Activated CD4-positive, alpha-beta T cell treated with anti-CD3 and anti-CD28 coated beads, Interleukin-2, Interleukin-4, amounts not matched to agents 100 ng/mL and 50 ng/mL, durations not matched to agents 16 hours and 8 hours (primary cell): ENCODE data around the gene TGFB2.
"Not testable (repeated sequence)": the region's sequence is repeated elsewhere in the genome, so short reads cannot be mapped to it uniquely, and the experiment has no call there.

Source experiments
- DNase-seq: peaks from one replicate; pipeline ENCODE4 v3.0.0-alpha.2; 2020; ENCODE audit warnings: low spot score

The TGFB2 gene

GRCh38 chr1:218344814-218345672 is at the start of gene TGFB2:
Gene TGFB2, plus strand, starts transcription at chr1:218345336. Its CDS starts 1,366 bp downstream, at chr1:218346702.
- DNase-seq: no peak

DNA sequence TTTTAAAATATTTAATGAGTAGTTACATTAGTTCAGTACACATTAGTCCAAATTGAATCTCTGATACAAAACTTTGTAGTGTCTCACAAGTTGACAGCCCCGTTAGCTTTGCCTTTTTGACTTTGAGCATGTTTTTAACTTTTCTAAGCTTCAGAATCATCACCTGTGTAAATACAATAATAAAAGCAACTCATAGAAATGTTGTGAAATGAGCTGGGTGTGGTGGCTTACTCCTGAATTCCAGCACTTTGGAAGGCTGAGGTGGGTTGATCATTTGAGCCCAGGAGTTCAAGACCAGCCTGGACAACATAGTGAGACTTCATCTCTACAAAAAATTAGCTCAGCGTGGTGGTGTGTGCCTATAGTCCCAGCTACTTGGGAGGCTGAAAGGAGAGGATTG is 49.0 kb upstream of the TGFB2 start:
- no peak for DNase-seq

DNA sequence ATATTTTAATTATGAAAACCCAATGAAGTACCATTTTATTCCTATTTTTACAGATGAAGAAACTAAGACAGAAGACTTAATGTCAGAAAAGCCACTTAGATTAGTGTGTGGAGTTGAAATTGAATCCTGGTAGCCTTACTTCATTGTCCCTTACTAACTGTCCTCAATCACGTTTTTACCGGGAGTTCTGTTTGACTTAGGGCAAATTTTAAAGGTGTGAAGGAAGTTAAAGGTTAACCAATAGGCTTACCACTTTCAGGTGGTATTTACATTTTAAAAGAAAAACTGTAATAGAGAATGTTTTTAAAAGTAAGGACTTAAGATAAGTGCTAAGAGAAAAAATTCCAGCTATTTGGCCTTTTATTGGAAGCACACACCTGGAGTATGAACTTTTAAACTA is 47.7 kb upstream of the TGFB2 start:
- no peak for DNase-seq

DNA sequence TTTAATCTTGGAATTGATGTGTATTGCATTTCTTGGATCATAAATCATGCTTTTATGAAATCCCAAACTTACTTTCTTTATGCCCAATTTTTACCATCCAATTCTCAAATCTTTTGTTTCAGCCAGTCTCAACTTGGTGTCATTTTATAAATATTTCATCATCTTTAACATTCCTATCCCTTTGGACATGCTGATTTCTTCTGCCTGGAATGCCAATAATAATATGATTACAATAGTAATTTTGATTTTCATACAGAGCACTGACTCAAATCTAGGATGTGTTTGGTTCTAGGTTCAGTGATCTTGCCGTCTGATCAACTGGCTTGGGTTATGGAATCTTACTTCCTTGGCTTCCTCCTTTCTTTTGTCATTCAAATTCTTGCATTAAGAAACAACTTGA is 47.3 kb upstream of the TGFB2 start:
- DNase-seq: no peak

GRCh38 chr1:218298398-218298797 is 46.7 kb upstream of the TGFB2 start:
- DNase-seq: no peak

DNA sequence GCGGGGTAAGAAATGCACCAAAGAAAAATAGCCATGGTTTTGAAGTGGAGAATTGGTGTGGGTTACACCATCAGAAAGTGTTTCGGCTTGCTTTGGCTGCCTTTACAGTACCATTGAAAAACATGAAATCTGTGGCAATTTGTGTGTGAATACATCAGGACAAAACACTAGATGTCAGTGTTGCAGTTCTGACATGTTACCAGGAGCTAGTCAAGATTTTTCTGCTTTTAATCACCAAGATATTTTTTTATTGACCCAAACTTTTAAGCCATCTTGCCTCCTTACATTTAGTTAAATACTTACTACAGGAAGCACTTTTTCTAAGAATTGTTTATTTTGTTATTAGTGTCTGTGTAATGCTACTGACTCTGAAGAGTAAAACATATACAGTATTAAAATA is 45.7 kb upstream of the TGFB2 start:
- peak; percentile 38 for DNase-seq

DNA sequence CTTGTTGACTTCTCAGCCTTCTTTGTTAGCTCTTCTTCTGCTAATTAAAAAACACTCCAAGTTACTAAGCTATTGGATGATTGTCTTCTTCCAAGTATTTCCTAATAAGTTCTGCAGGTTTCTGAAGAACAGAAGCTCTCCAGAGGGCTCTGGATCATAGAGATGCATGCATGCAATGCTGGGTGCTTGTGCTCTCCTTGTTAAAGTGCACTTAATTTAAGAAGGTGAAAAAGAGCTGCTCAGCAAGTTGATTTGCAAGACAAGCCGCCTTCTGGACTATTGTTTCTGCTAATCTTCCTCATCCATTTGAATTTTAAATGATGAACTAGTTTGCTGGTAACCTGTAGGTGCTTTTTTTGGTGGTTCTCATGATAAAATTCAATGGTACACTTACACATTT is 43.9 kb upstream of the TGFB2 start:
- DNase-seq: no peak

GRCh38 chr1:218302155-218302554 is 43.0 kb upstream of the TGFB2 start:
- no peak for DNase-seq

DNA sequence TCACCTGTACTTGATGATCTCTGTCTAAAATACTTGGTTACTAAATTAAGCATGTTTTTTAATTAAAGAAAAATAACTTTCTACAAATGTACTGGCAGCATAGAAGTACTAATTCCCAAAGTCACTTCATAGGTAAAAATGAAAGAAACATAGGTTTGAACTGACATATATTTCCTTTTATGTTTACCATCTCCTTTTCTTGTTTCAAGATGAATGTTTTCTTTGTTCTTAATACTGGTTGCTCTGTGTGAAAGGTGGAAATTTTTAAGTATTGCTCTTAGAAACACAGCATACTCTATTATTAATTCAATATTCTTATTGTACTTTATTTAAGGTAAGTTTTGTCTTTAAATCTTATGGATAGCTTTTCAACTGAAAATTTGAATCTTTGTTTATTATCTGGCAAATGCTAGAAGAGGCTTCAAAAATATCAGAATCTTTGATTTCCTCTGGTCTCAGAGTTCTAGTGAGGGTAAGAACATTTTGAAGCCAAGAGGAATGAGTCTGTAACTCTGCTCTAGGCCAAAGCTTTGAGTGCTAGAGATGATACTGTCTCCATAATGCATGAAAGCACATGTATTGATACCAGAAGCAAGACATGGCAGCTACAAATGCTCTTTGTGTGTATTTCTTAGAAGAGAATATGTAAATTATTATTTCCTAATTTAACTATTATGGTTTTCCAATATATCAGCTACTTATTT is 41.8 kb upstream of the TGFB2 start:
- DNase-seq: peak; percentile 11

- DNase-seq: no peak
Observed at GRCh38 chr1:218304281-218305039, 40.7 kb upstream of the TGFB2 start.

GRCh38 chr1:218305472-218306064 is 39.6 kb upstream of the TGFB2 start:
- DNase-seq: no peak

GRCh38 chr1:218312509-218312908 is 32.6 kb upstream of the TGFB2 start:
- peak; percentile 9 for DNase-seq

DNA sequence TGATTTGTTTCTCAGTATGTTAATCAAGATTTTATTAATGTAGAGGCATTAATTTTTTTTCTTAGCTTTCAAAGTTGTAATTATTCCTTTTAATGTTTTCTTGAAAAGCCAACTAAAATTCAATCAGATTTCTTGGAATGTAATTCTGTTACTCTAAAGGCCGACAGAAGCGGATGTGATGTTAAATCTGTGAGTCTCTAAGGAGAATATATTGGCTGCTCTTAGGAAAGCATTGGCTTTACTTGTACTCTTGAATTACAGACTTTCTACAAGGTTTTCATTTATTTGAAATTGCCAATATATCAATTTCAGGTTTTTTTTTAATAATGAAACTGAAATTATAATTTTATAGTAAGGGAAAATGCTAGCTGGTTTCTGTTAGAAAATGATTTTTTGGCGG is 30.8 kb upstream of the TGFB2 start:
- DNase-seq: no peak

- DNase-seq: no peak
Observed at GRCh38 chr1:218315638-218316037, 29.5 kb upstream of the TGFB2 start.

DNA sequence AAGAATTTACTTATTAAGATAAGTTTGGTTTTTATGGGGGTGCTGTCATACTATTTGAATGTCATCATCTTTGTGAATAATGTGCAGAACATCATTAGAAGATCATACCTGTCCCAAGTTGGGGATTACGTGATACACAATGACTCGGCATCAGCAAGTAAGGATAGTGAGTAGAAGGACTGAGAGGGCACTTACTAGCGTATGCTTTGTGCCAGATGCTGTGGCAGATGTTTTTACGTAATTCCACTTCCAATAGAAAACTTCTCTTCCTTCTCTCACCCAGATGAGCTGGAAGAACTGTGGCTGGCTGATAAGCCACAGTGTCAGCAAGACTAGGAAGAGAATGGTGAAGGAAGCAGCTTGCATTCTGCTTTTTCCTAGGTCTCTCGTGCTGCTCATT is 28.1 kb upstream of the TGFB2 start:
- DNase-seq: no peak

DNA sequence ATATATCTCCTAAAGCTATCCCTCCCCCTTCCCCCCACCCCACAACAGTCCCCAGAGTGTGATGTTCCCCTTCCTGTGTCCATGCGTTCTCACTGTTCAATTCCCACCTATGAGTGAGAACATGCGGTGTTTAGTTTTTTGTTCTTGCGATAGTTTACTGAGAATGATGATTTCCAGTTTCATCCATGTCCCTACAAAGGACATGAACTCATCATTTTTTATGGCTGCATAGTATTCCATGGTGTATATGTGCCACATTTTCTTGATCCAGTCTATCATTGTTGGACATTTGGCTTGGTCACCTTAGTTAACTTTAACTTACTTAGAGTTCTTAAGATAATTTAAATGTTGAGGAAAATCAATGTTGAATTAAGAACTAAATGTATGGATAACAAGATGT is 25.0 kb upstream of the TGFB2 start:
- not testable (repeated sequence) for DNase-seq

- DNase-seq: no peak
Observed at GRCh38 chr1:218322762-218323161, 22.4 kb upstream of the TGFB2 start.

DNA sequence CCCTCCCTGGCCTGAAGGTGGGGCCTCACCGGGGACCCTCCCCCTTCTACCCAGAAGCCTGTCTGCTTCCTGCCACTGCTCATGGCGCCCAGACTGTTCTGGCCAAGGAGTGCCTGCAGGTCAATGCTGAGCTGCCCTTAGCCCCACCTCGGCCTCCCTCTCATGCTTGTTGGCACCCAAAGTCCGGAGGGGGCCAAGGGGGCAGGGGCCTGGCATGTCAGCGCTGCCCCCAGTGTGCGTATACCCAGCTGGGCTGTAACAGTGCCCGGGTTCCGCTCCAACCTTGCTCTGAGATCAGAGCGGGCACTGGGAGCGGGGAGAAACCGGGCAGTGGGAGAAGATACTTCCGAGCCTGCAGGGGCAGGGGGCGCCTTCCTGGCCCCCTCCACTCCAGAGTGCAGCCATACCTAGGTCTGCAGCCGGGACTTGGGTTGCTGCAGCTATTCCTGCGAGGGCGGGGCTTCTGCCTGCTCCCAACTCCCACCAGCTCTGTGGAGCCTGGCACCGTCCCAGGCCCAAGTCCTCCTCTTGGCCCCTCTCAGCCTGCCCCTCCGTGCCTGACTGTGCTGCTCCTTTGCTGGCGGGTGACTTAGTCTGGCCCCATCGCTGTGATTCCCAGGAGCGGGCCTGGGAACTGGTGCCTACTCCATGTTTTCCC is 21.4 kb upstream of the TGFB2 start:
- no peak for DNase-seq

DNA sequence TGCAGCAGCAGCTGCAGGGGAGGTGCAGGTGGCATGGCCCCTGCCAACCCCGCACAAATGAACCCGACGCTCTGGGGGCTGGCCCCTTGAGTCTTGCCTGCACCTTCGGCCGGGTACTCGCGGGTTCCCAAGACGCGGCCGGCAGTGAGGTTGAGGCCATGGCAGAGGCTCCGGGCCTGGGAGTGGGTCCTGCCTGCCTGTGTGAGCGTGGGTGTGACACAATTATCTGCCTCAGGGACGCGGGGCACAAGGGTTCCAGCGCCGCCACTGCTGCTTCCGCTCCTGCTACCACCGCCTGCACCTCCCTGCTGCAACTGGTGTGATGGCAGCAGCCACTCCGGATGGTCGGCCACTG is 20.9 kb upstream of the TGFB2 start:
- no peak for DNase-seq

DNA sequence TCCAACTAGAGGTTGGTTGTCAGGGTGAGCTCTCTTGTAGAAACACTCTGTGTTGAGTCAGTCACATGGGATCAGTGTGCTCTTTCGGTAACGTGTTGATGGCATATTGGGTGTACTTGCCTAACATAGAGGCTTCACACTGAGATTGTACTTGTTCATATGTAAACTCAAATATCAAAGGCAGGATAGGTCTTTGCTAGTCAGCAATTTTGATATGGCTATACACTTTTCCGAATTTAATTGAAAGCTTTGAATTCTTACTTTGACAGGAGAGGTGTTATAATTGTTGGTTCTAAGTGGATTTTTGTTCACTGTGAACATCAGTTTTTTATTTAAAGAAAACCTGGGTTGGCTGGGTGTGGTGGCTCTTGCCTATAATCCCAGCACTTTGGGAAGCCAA is 16.4 kb upstream of the TGFB2 start:
- no peak for DNase-seq

GRCh38 chr1:218330043-218330623 is 15.0 kb upstream of the TGFB2 start:
- peak; percentile 32 for DNase-seq

DNA sequence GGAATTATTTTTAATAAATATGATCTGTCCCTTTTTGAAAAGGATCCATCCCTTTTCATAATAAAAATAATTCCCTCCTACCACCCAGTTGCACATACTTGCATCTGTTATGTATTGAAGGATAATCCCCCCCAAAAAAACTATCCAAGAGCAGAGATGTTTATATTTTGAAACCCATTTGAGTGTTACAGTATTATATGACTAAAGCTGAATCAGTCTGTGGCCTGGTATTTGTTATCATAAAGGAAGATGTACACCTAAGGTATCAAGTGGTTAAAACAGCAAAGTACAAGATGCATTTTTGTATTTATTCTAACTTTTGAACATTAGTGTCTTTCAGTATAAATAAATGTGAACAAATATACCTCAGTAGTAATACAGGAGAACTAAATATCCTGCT is 12.7 kb upstream of the TGFB2 start:
- no peak for DNase-seq
